Kidney (tissue), 14 donors: ENCODE results near the gene FAF1. TPM values are rescaled to one million over a fixed set of nuclear protein-coding genes. Genes with fewer than 3 reads are reported as not detected.

Experiments used
- DNase-seq, 5 donors: peaks; one replicate each; pipeline ENCODE4 v3.0.0-alpha.2; 2013 to 2020
- FAIRE-seq: peaks from 2 replicates; lab custom pipeline; 2012; peaks lifted over from hg19 to GRCh38; lab: Jason Lieb, UNC
- H3K27ac ChIP-seq, 2 donors: one replicate each; pipeline ENCODE4 v1.7.0; 2013; ENCODE audit warnings: low read depth in 2 of 2, low read length in 2 of 2, inconsistent platforms in 1 of 2
- H3K27me3 ChIP-seq: one replicate; pipeline ENCODE4 v1.7.1; 2013; ENCODE audit warnings: low read length, inconsistent platforms; ENCODE audit not compliant: control insufficient read depth, insufficient read depth
- H3K36me3 ChIP-seq, 3 donors: one replicate each; pipeline versions ENCODE4 v1.7.0 to v1.7.1; 2013; ENCODE audit warnings: low read length in 3 of 3, control low read depth in 1 of 3, inconsistent platforms in 1 of 3; ENCODE audit not compliant: insufficient read depth in 3 of 3, control insufficient read depth in 2 of 3
- H3K4me1 ChIP-seq, 3 donors: one replicate each; pipeline versions ENCODE4 v1.7.0 to v1.7.1; 2013; ENCODE audit warnings: low read length in 3 of 3, inconsistent platforms in 1 of 3, low read depth in 1 of 3; ENCODE audit not compliant: control insufficient read depth in 2 of 3, insufficient read depth in 2 of 3
- H3K4me3 ChIP-seq, 3 donors: one replicate each; pipeline versions ENCODE4 v1.7.0 to v1.8.1; 2013; ENCODE audit warnings: low read length in 3 of 3, control low read depth in 1 of 3, inconsistent platforms in 1 of 3
- H3K9ac ChIP-seq, 3 donors: one replicate each; pipeline versions ENCODE4 v1.7.0 to v1.7.1; 2013; ENCODE audit warnings: low read length in 3 of 3, control low read depth in 1 of 3, inconsistent platforms in 1 of 3
- H3K9me3 ChIP-seq, 3 donors: one replicate each; pipeline versions ENCODE4 v1.7.0 to v1.7.1; 2013; ENCODE audit warnings: low read length in 3 of 3, control low read depth in 1 of 3, inconsistent platforms in 1 of 3; ENCODE audit not compliant: control insufficient read depth in 2 of 3, insufficient read depth in 1 of 3
- intact Hi-C: fragments of 100-400 bp; cut with DNase I; formaldehyde crosslinking; loops from one replicate; pipeline ENCODE4 v1.11.1; 2022
- polyA plus RNA-seq: library from polyadenylated mRNA; stranded (reverse); fragments of 350-450 nt; fragmentation: Illumina TruSeq; extraction: RNeasy Lipid Tissue Mini Kit (QIAGEN cat#74804); gene quantifications from one replicate; pipeline ENCODE4 v1.2.3, GENCODE V29; 2014; ENCODE audit warnings: low read depth, low replicate concordance; ENCODE audit not compliant: insufficient read depth
- total RNA-seq: library from RNA; stranded (reverse); fragmentation: NEBNext Ultra II Directional; extraction: Animal tissue kit (Norgen Biotek cat#: 25700); gene quantifications from one replicate; pipeline ENCODE4 v1.2.1, GENCODE V29; 2021
- TF ChIP-seq, protein P1 (sequence below): IDR thresholded peaks from 3 replicates; pipeline ENCODE4 v1.5.1; 2012; ENCODE audit warnings: mild to moderate bottlenecking, moderate library complexity, borderline replicate concordance; ENCODE audit not compliant: insufficient read depth; ENCODE audit errors: extremely low read depth
- donor health status: control.
- donor health status: control.
- donor health status: control.
- donor health status: control.
- donor health status: control.
- donor health status: DM: yes; HTN: yes; CAD: no.
- donor health status: Normal renal cell carcinoma (clear cell type).

The FAF1 gene
- total and polyA plus RNA-seq, 2 donors from 2014 or later = 50.1 to 72.8 TPM

DNA sequence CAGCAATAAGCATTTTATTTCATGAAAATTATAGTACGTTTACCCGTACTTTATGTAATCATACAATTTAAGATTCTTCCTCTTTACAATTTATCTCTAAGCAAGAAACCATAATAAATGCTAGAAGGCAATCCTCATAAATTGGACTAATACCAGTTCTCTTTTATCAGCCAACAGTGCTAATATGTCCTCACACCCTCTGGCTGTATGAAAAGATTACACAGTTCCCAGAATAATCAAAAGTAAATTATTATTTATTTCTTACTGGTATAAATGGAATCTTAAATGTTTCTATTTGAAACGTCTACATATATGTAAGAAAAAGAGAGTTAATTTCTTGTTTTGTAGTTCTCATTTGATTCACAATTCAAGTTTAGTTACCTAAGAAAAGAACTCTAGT is 6.9 kb upstream of the FAF1 start:
- FAIRE-seq = no peak
- TF ChIP-seq, protein P1, sequence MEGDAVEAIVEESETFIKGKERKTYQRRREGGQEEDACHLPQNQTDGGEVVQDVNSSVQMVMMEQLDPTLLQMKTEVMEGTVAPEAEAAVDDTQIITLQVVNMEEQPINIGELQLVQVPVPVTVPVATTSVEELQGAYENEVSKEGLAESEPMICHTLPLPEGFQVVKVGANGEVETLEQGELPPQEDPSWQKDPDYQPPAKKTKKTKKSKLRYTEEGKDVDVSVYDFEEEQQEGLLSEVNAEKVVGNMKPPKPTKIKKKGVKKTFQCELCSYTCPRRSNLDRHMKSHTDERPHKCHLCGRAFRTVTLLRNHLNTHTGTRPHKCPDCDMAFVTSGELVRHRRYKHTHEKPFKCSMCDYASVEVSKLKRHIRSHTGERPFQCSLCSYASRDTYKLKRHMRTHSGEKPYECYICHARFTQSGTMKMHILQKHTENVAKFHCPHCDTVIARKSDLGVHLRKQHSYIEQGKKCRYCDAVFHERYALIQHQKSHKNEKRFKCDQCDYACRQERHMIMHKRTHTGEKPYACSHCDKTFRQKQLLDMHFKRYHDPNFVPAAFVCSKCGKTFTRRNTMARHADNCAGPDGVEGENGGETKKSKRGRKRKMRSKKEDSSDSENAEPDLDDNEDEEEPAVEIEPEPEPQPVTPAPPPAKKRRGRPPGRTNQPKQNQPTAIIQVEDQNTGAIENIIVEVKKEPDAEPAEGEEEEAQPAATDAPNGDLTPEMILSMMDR = no peak
- H3K9me3 ChIP-seq = no peaks in the 10 kb centered on the region
- H3K4me1 ChIP-seq = peaks cover 0 to 5% (median 0%) of the 10 kb centered on the region in 3 donors
- H3K4me3 ChIP-seq = peak overlapping the region in 1 of 3 donors; percentile 83
- no peak overlapping the region for H3K27ac ChIP-seq
- DNase-seq = no peak
- peak overlapping the region in 1 of 3 donors; percentile 73 for H3K9ac ChIP-seq
- peaks cover 14% of the 10 kb centered on the region for H3K27me3 ChIP-seq
- H3K36me3 ChIP-seq = no peaks in the 10 kb centered on the region
- intact Hi-C loops = no loop called here

DNA sequence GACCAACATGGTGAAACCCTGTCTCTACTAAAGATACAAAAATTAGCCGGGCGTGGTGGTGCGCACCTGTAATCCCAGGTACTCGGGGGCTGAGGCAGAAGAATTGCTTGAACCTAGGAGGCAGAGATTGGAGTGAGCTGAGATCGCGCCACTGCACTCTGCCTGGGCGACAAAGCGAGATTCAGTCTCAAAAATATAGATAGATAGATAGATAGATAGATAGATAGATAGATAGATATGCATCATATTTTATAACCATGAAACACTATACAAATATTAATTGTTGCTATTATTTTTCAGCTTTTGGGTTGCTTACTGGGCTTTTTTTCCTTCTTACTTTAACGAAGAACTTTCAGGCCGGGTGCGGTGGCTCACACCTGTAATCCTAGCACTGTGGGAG is 4.8 kb upstream of the FAF1 start:
- no peak for FAIRE-seq
- Histone ChIP-seq H3K4me1 (peaks cover 0 to 5% (median 0%) of the 10 kb centered on the region in 3 donors), H3K27ac (no peak overlapping the region), H3K27me3 (peaks cover 2% of the 10 kb centered on the region), H3K9me3 (no peaks in the 10 kb centered on the region), H3K9ac (no peak overlapping the region), H3K36me3 (no peaks in the 10 kb centered on the region), H3K4me3 (no peak overlapping the region)
- no peak for DNase-seq
- TF ChIP-seq, protein P1 = no peak
- intact Hi-C loops = no loop called here

DNA sequence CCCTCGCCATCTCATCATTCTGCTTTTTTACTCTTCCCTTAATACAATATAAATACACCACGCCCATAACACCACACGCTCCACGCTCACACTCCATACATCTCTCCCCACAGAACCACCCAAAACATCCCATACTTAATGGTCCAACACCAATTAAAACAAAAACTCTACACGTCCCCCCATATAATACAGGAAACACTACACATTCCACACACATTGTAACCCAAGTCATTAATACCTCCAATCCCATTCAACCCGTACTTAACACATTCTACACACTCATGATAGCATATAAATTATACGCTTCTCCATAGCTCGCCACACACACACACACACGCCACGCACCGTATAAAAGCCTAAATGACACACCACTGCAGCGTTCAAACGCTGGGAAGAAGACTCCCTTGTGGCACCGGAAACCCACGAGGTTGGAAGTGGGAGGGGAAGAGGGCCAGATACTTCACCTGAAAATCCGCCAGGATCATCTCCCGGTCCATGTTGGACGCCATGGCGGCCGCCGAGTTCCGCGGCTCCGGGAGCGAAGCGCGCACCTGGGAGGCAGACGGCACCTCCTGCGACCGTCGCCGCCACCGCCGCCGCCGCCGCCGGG is 659 bp downstream of the FAF1 start:
- intact Hi-C loops = no loop called here
- Histone ChIP-seq H3K4me3 (peak overlapping the region; percentile 93 to 100 (median 99)), H3K27me3 (no peaks in the 10 kb centered on the region), H3K9ac (peak overlapping the region; percentile 47 to 95 (median 84)), H3K27ac (peak overlapping the region in 1 of 2 donors; percentile 85), H3K9me3 (no peaks in the 10 kb centered on the region), H3K36me3 (no peaks in the 10 kb centered on the region), H3K4me1 (peaks cover 0 to 3% (median 0%) of the 10 kb centered on the region in 3 donors)
- FAIRE-seq = no peak
- DNase-seq = peak in 3 of 5 donors; percentile 44 to 72 (median 46)
- TF ChIP-seq, protein P1 = no peak
